GM12874 (cell line): Measurements from ENCODE around the gene ZFYVE27.
A peak's percentile ranks its signal among the peaks of the same experiment; 100 is the strongest.

Experiments used
- CTCF ChIP-seq: IDR thresholded peaks from 2 replicates; pipeline ENCODE4 v1.5.1; 2011; ENCODE audit warnings: low read depth, mild to moderate bottlenecking, control low read depth, low read length, moderate library complexity; ENCODE audit not compliant: insufficient read depth

The ZFYVE27 gene

GRCh38 chr10:97757471-97757870 is 20.5 kb downstream of the ZFYVE27 start:
- no peak for TF ChIP-seq CTCF

GRCh38 chr10:97759158-97759887 is 22.4 kb downstream of the ZFYVE27 start:
- peak; percentile 89 for TF ChIP-seq CTCF

- no peak for TF ChIP-seq CTCF
Measured at GRCh38 chr10:97759946-97760345, 23.0 kb downstream of the ZFYVE27 start.

- no peak for TF ChIP-seq CTCF
Measured at GRCh38 chr10:97760461-97761257, 23.7 kb downstream of the ZFYVE27 start.

- no peak for TF ChIP-seq CTCF
Measured at GRCh38 chr10:97761331-97761865, 24.5 kb downstream of the ZFYVE27 start.

GRCh38 chr10:97762056-97762455 is 25.1 kb downstream of the ZFYVE27 start:
- TF ChIP-seq CTCF, result no peak

- TF ChIP-seq CTCF, result no peak
Measured at GRCh38 chr10:97762816-97763215, 25.9 kb downstream of the ZFYVE27 start.
